Activated T-cell treated with anti-CD3 and anti-CD28 coated beads, Interleukin-2, amount 50 U/mL, for 72 hours (primary cell): Measurements from ENCODE around the gene PRF1. TPM values are rescaled to one million over a fixed set of nuclear protein-coding genes. Genes with fewer than 3 reads are reported as not detected.
"Not testable (repeated sequence)": the region's sequence is repeated elsewhere in the genome, so short reads cannot be mapped to it uniquely, and the experiment has no call there.

ENCODE experiments used
- ATAC-seq, 2 donors: fragments of 150-1000 bp; cut with Tn5 transposase; replicated peaks in 1 of 2; 2 replicates each; pipeline ENCODE4 v1.10.0; 2021; ENCODE audit warnings: moderate library complexity in 2 of 2, mild to moderate bottlenecking in 1 of 2
- DNase-seq, 2 donors: peaks; one replicate each; pipeline ENCODE4 v3.0.0; 2021 to 2022; ENCODE audit warnings: mixed read lengths in 1 of 2
- H3K27ac Mint-ChIP-seq: one replicate; pipeline ENCODE4 v1.8.0; 2022; ENCODE audit warnings: mild to moderate bottlenecking, moderate library complexity, mixed read lengths
- H3K27me3 Mint-ChIP-seq: one replicate; pipeline ENCODE4 v1.8.0; 2022; ENCODE audit warnings: low read depth, mixed read lengths
- H3K36me3 Mint-ChIP-seq, 2 donors: one replicate each; pipeline ENCODE4 v1.8.0; 2022; ENCODE audit warnings: mixed read lengths in 2 of 2, mild to moderate bottlenecking in 1 of 2; ENCODE audit not compliant: insufficient read depth in 2 of 2
- H3K4me1 Mint-ChIP-seq: one replicate; pipeline ENCODE4 v1.8.0; 2022; ENCODE audit warnings: low read depth, mixed read lengths
- H3K4me3 Mint-ChIP-seq, 2 donors: one replicate each; pipeline ENCODE4 v1.8.0; 2022; ENCODE audit warnings: mild to moderate bottlenecking in 2 of 2, mixed read lengths in 2 of 2, moderate library complexity in 2 of 2
- H3K9me3 Mint-ChIP-seq, 2 donors: one replicate each; pipeline ENCODE4 v1.8.0; 2022; ENCODE audit warnings: mixed read lengths in 2 of 2
- total RNA-seq, 2 donors: library from RNA; stranded (reverse); gene quantifications; one replicate each; pipeline ENCODE4 v1.2.3, GENCODE V29; 2022

Gene PRF1
- total RNA-seq, 2 donors from 2014 or later, result 44.5 to 102 TPM

- Mint-ChIP-seq H3K27me3 (peaks cover 26% of the 10 kb centered on the region), H3K27ac (peak overlapping the region; percentile 63), H3K4me3 (peak overlapping the region; percentile 24 to 70), H3K4me1 (peaks cover 43% of the 10 kb centered on the region), H3K36me3 (peaks cover 0 to 2% of the 10 kb centered on the region in 2 donors), H3K9me3 (no peaks in the 10 kb centered on the region)
- DNase-seq (no peak), ATAC-seq (peak; percentile 90 to 91)
These were observed 15.4 kb downstream of the PRF1 start for GRCh38 chr10:70587045-70587658.

- Mint-ChIP-seq H3K4me3 (no peak overlapping the region), H3K4me1 (peaks cover 42% of the 10 kb centered on the region), H3K27ac (peak overlapping the region; percentile 63), H3K27me3 (peaks cover 26% of the 10 kb centered on the region), H3K36me3 (peaks cover 0 to 2% of the 10 kb centered on the region in 2 donors), H3K9me3 (no peaks in the 10 kb centered on the region)
- DNase-seq (no peak), ATAC-seq (no peak)
These were observed 16.1 kb downstream of the PRF1 start for GRCh38 chr10:70586348-70586930.

- ATAC-seq (no peak), DNase-seq (no peak)
- peaks cover 26% of the 10 kb centered on the region for H3K27me3 Mint-ChIP-seq
- H3K4me3 Mint-ChIP-seq, result no peak overlapping the region
- H3K36me3 Mint-ChIP-seq, result peaks cover 0 to 2% of the 10 kb centered on the region in 2 donors
- H3K9me3 Mint-ChIP-seq, result no peaks in the 10 kb centered on the region
- H3K4me1 Mint-ChIP-seq, result peaks cover 37% of the 10 kb centered on the region
- H3K27ac Mint-ChIP-seq, result no peak overlapping the region
These were observed 16.9 kb downstream of the PRF1 start for GRCh38 chr10:70585578-70586169.

GRCh38 chr10:70584909-70585544 is 17.5 kb downstream of the PRF1 start:
- Mint-ChIP-seq H3K4me1 (peaks cover 41% of the 10 kb centered on the region), H3K27ac (no peak overlapping the region)

GRCh38 chr10:70584366-70584765 is 18.2 kb downstream of the PRF1 start:
- H3K27ac Mint-ChIP-seq, result no peak overlapping the region
- DNase-seq, result no peak
- H3K27me3 Mint-ChIP-seq, result peaks cover 18% of the 10 kb centered on the region
- no peak for ATAC-seq
- peaks cover 48% of the 10 kb centered on the region for H3K4me1 Mint-ChIP-seq
- H3K4me3 Mint-ChIP-seq, result no peak overlapping the region
- peaks cover 2% of the 10 kb centered on the region in 2 donors for H3K36me3 Mint-ChIP-seq
- peaks cover 2% of the 10 kb centered on the region in 2 donors for H3K9me3 Mint-ChIP-seq

More at GRCh38 chr10:70584909-70585544, 17.5 kb downstream of the PRF1 start:
- DNase-seq (no peak), ATAC-seq (no peak)
- Mint-ChIP-seq H3K4me3 (no peak overlapping the region), H3K9me3 (no peaks in the 10 kb centered on the region), H3K27me3 (peaks cover 25% of the 10 kb centered on the region), H3K36me3 (peaks cover 0 to 2% of the 10 kb centered on the region in 2 donors)

- no peak for ATAC-seq
- Mint-ChIP-seq H3K27me3 (peaks cover 11% of the 10 kb centered on the region), H3K36me3 (peaks cover 0 to 2% of the 10 kb centered on the region in 2 donors), H3K27ac (no peak overlapping the region), H3K4me3 (no peak overlapping the region), H3K4me1 (peaks cover 53% of the 10 kb centered on the region), H3K9me3 (peaks cover 2% of the 10 kb centered on the region in 2 donors)
- no peak for DNase-seq
These were observed 18.9 kb downstream of the PRF1 start for GRCh38 chr10:70583669-70584037.

GRCh38 chr10:70582793-70583668 is 19.5 kb downstream of the PRF1 start:
- H3K27ac Mint-ChIP-seq, result no peak overlapping the region
- peaks cover 5% of the 10 kb centered on the region for H3K27me3 Mint-ChIP-seq
- no peak for DNase-seq
- H3K36me3 Mint-ChIP-seq, result peaks cover 0 to 2% of the 10 kb centered on the region in 2 donors
- H3K4me3 Mint-ChIP-seq, result no peak overlapping the region
- no peak for ATAC-seq
- H3K9me3 Mint-ChIP-seq, result peaks cover 2% of the 10 kb centered on the region in 2 donors
- peaks cover 53% of the 10 kb centered on the region for H3K4me1 Mint-ChIP-seq

GRCh38 chr10:70581176-70581575 is 21.4 kb downstream of the PRF1 start:
- not testable (repeated sequence) for H3K27me3 Mint-ChIP-seq, H3K36me3 Mint-ChIP-seq, H3K9me3 Mint-ChIP-seq, DNase-seq, H3K27ac Mint-ChIP-seq, H3K4me3 Mint-ChIP-seq, ATAC-seq
- H3K4me1 Mint-ChIP-seq, result peaks cover 53% of the 10 kb centered on the region

- DNase-seq (peak; percentile 28 to 29), ATAC-seq (peak; percentile 35 to 41)
- Mint-ChIP-seq H3K27ac (peak overlapping the region; percentile 98), H3K4me1 (peaks cover 51% of the 10 kb centered on the region), H3K36me3 (peaks cover 0 to 2% of the 10 kb centered on the region in 2 donors), H3K4me3 (peak overlapping the region; percentile 80 to 88), H3K27me3 (no peaks in the 10 kb centered on the region), H3K9me3 (peaks cover 2% of the 10 kb centered on the region in 2 donors)
These were observed 23.1 kb downstream of the PRF1 start for GRCh38 chr10:70579234-70580002.

GRCh38 chr10:70578371-70578947 is 24.1 kb downstream of the PRF1 start:
- H3K4me1 Mint-ChIP-seq, result peaks cover 51% of the 10 kb centered on the region
- peaks cover 2% of the 10 kb centered on the region in 2 donors for H3K9me3 Mint-ChIP-seq
- peak overlapping the region; percentile 98 for H3K27ac Mint-ChIP-seq
- ATAC-seq (peak; percentile 87 to 90), DNase-seq (peak; percentile 82 to 83)
- peak overlapping the region; percentile 80 to 88 for H3K4me3 Mint-ChIP-seq
- peaks cover 0 to 2% of the 10 kb centered on the region in 2 donors for H3K36me3 Mint-ChIP-seq
- no peaks in the 10 kb centered on the region for H3K27me3 Mint-ChIP-seq

- Mint-ChIP-seq H3K36me3 (peaks cover 0 to 2% of the 10 kb centered on the region in 2 donors), H3K27ac (peak overlapping the region; percentile 97), H3K4me1 (peaks cover 54% of the 10 kb centered on the region), H3K4me3 (peak overlapping the region; percentile 80 to 88), H3K27me3 (no peaks in the 10 kb centered on the region), H3K9me3 (peaks cover 2% of the 10 kb centered on the region in 2 donors)
- no peak for ATAC-seq
- DNase-seq, result no peak
These were observed 25.6 kb downstream of the PRF1 start for GRCh38 chr10:70576803-70577517.
